Peyer's patch (tissue), 4 donors: ENCODE measurements around the gene LRRK1. TPM values are rescaled to one million over a fixed set of nuclear protein-coding genes. Genes with fewer than 3 reads are reported as not detected.
A peak's percentile ranks its signal among the peaks of the same experiment; 100 is the strongest.

Experiments used
- DNase-seq, 3 donors: peaks; one replicate each; pipeline ENCODE4 v3.0.0-alpha.2; 2017 to 2019
- H3K27ac ChIP-seq, 4 donors: fragments of 200-600 bp; sonication (generic); one replicate each; pipeline ENCODE4 v1.5.1; 2016 to 2019
- H3K27me3 ChIP-seq, 2 donors: fragments of 200-600 bp; sonication (generic); one replicate each; pipeline ENCODE4 v1.5.1; 2019
- H3K36me3 ChIP-seq, 3 donors: fragments of 200-600 bp; sonication (generic); one replicate each; pipeline ENCODE4 v1.5.1; 2016 to 2019
- H3K4me1 ChIP-seq, 4 donors: fragments of 200-600 bp; sonication (generic); one replicate each; pipeline ENCODE4 v1.5.1; 2016 to 2019
- H3K4me3 ChIP-seq, 4 donors: fragments of 200-600 bp; sonication (generic); 1 replicate in 3 of 4; 2 replicates in 1 of 4; pipeline ENCODE4 v1.5.1; 2016 to 2019; ENCODE audit warnings: mild to moderate bottlenecking in 1 of 4
- H3K9me3 ChIP-seq, 4 donors: fragments of 200-600 bp; sonication (generic); one replicate each; pipeline ENCODE4 v1.5.1; 2016 to 2019; ENCODE audit warnings: mild to moderate bottlenecking in 1 of 4
- CTCF ChIP-seq, 6 experiments: fragments of 450-650 bp in 4 of 6; fragments of 200-600 bp in 2 of 6; sonication (generic) in 1 of 6; IDR thresholded peaks; one replicate each; pipeline ENCODE4 v1.5.1; 2017 to 2019; ENCODE audit warnings: antibody characterized with exemption in 6 of 6, mild to moderate bottlenecking in 3 of 6, moderate library complexity in 1 of 6
- POLR2A ChIP-seq, 2 donors: fragments of 450-650 bp; IDR thresholded peaks; one replicate each; pipeline ENCODE4 v1.5.1; 2017; ENCODE audit warnings: antibody characterized with exemption in 2 of 2, mild to moderate bottlenecking in 2 of 2, moderate library complexity in 2 of 2
- total RNA-seq, 4 donors: library from RNA; depleted of rRNA; stranded (reverse); fragments of >200 nt; gene quantifications; one replicate each; pipeline ENCODE4 v1.1.0, GENCODE V29; 2016

The LRRK1 gene
- total RNA-seq, 4 donors from 2014 or later: 49.2 to 66.0 (median 55.5) TPM

- DNase-seq: peak in 1 of 3 donors; percentile 24
- peaks cover 0 to 77% (median 0%) of the 10 kb centered on the region in 3 donors for H3K36me3 ChIP-seq
These were observed 139.6 kb downstream of the LRRK1 start for GRCh38 chr15:101058735-101059134.

DNA sequence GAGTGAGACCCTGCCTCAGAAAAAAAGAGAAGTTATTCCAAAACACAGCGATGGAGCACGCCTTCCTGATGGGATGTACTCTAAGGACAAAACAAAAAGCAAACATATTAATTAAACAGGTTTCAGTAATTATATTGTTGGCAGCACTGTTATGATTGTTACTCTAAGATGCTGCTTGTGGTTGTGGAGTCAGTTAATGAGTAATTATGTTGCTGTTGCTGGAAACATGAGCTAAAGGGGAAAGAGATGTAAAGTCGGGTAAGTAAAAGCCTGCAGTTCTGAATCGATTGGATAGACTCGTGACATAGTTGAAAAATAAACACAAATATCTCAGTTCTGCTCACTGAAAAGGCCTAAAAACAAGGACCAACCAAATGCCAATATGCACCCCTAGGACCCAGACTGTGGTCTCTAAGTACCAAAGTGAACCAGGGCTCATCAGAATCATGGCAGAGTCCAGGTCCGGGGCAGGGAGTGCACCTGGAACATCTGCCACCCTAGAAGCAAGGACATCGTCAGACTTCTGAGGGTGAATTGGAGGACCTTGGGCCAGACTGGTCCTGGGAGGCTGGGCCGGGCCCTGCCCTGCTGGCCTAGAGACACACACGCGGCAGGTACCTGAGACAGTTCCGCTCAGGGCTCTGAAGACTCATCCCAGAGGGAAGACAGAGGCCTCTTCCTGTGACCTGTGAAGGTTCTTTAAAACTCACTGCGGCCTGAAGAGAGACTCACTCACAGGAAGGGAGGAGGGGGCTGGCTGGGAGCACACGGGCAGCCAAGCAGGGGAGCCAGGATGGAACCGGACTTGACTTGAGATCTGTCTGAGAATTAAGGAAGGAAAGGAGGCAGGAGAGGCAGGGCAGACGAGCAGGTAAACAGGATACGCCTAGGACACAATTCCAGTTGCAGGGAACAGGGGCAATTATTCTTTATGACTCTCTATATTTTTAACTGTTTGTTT is 140.5 kb downstream of the LRRK1 start:
- H3K36me3 ChIP-seq: peaks cover 0 to 76% (median 0%) of the 10 kb centered on the region in 3 donors

More at GRCh38 chr15:101058735-101059134, 139.6 kb downstream of the LRRK1 start:
- Histone ChIP-seq H3K27ac (no peak overlapping the region), H3K27me3 (no peaks in the 10 kb centered on the region), H3K9me3 (no peaks in the 10 kb centered on the region), H3K4me1 (no peaks in the 10 kb centered on the region), H3K4me3 (no peak overlapping the region)
- TF ChIP-seq CTCF (IDR thresholded peaks at IDR 0.05): no peak
- TF ChIP-seq POLR2A (IDR thresholded peaks at IDR 0.05): no peak

DNA sequence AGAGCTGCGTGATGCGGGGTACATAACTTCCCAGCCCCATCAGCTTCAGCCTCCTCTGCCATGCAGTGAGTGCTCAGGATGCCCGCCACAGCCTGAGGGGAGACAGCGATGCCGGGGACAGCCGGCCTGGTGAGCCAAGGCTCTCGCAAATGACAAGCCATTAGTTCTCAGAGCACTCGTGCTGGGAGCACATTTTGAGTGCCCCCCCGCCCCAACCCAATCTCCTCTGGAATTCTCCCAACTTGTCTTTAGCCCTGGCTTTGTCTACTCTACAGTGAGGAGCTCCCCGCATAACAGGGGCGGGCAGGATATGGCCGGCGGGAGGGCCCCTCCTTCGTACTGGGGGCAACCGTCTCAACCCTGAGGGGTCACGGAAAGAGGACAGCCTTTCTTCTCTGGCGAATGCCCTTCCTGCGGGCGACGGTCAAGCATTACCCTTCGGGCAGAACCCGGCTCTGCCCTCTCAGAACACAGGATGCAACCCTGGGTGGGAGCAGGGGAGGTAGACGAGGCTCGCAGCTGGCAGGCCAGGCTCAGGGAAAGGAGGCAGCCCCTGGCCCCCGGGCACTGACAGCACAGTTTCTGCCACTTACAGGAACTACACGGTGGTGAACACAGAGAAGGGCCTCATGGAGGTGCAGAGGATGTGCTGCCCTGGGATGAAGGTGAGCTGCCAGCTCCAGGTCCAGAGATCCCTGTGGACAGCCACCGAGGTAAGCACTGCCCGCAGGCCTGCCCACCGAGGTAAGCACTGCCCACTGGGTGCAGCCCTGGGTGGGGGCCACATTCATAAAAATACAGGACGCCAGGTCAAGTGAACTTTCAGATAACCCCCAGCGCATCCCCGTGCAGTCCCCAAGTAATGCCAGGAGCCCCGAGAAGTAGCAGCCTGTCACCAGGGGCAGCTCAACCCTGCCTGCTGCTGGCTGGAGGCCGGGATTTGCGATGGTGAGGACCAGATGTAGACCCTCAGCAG is 141.7 kb downstream of the LRRK1 start:
- Histone ChIP-seq H3K4me3 (no peak overlapping the region), H3K36me3 (peaks cover 0 to 65% (median 0%) of the 10 kb centered on the region in 3 donors), H3K9me3 (no peaks in the 10 kb centered on the region), H3K27ac (peak overlapping the region in 1 of 4 donors; percentile 44), H3K4me1 (no peaks in the 10 kb centered on the region), H3K27me3 (no peaks in the 10 kb centered on the region)
- TF ChIP-seq CTCF (IDR thresholded peaks at IDR 0.05) (no peak), POLR2A (IDR thresholded peaks at IDR 0.05) (no peak)
- DNase-seq: peak in 1 of 3 donors; percentile 39

More for the DNA sequence above, 140.5 kb downstream of the LRRK1 start:
- H3K4me1 ChIP-seq: no peaks in the 10 kb centered on the region
- no peaks in the 10 kb centered on the region for H3K27me3 ChIP-seq
- peak in 1 of 3 donors; percentile 34 for DNase-seq
- H3K27ac ChIP-seq: peak overlapping the region in 1 of 4 donors; percentile 3
- H3K4me3 ChIP-seq: no peak overlapping the region
- no peak for TF ChIP-seq CTCF (IDR thresholded peaks at IDR 0.05)
- no peak for TF ChIP-seq POLR2A (IDR thresholded peaks at IDR 0.05)
- H3K9me3 ChIP-seq: no peaks in the 10 kb centered on the region

- H3K36me3 ChIP-seq: peaks cover 0 to 65% (median 0%) of the 10 kb centered on the region in 3 donors
- no peaks in the 10 kb centered on the region for H3K4me1 ChIP-seq
- peak overlapping the region in 1 of 4 donors; percentile 44 for H3K27ac ChIP-seq
- H3K4me3 ChIP-seq: no peak overlapping the region
- H3K9me3 ChIP-seq: no peaks in the 10 kb centered on the region
- TF ChIP-seq CTCF (IDR thresholded peaks at IDR 0.05): no peak
- no peak for TF ChIP-seq POLR2A (IDR thresholded peaks at IDR 0.05)
- no peaks in the 10 kb centered on the region for H3K27me3 ChIP-seq
- DNase-seq: peak in 2 of 3 donors; percentile 31 to 46
These were observed 142.9 kb downstream of the LRRK1 start for GRCh38 chr15:101062063-101062462.
